Fibroblast of mammary gland (primary cell): ENCODE results near the gene ZNF485.
"Not testable (repeated sequence)": the region's sequence is repeated elsewhere in the genome, so short reads cannot be mapped to it uniquely, and the experiment has no call there.

Experiments used
- DNase-seq: peaks from one replicate; pipeline ENCODE4 v3.0.0-alpha.2; 2010; ENCODE audit warnings: low read depth
- H3K4me3 ChIP-seq: 2 replicates; pipeline ENCODE4 v1.5.1; 2011; ENCODE audit warnings: low read depth, mild to moderate bottlenecking, low read length, moderate library complexity; ENCODE audit not compliant: control insufficient read depth
- TF ChIP-seq, protein P1 (sequence below): conservative IDR thresholded peaks from 2 replicates; pipeline ENCODE4 v1.5.1; 2011; ENCODE audit warnings: low read depth, low read length, inconsistent platforms; ENCODE audit not compliant: control insufficient read depth, insufficient read depth

The ZNF485 gene

DNA sequence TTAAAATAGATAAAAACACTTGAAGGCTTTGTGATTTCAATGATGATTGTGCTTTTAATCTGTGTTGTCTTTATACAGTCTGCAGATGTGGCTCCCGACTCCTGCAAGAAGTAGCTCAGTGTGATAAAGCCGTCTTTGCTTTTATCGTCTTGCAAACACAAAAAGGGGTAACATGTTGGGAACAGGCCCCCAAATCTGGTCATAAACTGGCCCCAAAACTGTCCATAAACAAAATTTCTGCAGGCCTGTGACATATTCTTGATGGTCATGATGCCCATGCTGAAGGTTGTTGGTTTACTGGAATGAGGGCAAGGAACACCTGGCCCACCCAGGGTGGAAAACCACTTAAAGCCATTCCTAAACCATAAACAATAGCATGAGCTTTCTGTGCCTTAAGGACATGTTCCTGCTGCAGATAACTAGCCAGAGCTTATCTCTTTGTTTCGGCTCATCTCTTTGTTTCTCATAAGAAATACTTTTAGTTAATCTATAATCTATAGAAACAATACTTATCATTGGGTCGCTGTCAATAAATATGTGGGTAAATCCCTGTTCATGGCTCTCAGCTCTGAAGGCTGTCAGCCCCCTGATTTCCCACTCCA lies 14.8 kb upstream of the ZNF485 start:
- no peak for DNase-seq
- TF ChIP-seq, protein P1, sequence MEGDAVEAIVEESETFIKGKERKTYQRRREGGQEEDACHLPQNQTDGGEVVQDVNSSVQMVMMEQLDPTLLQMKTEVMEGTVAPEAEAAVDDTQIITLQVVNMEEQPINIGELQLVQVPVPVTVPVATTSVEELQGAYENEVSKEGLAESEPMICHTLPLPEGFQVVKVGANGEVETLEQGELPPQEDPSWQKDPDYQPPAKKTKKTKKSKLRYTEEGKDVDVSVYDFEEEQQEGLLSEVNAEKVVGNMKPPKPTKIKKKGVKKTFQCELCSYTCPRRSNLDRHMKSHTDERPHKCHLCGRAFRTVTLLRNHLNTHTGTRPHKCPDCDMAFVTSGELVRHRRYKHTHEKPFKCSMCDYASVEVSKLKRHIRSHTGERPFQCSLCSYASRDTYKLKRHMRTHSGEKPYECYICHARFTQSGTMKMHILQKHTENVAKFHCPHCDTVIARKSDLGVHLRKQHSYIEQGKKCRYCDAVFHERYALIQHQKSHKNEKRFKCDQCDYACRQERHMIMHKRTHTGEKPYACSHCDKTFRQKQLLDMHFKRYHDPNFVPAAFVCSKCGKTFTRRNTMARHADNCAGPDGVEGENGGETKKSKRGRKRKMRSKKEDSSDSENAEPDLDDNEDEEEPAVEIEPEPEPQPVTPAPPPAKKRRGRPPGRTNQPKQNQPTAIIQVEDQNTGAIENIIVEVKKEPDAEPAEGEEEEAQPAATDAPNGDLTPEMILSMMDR: no peak
- H3K4me3 ChIP-seq: no peak overlapping the region

DNA sequence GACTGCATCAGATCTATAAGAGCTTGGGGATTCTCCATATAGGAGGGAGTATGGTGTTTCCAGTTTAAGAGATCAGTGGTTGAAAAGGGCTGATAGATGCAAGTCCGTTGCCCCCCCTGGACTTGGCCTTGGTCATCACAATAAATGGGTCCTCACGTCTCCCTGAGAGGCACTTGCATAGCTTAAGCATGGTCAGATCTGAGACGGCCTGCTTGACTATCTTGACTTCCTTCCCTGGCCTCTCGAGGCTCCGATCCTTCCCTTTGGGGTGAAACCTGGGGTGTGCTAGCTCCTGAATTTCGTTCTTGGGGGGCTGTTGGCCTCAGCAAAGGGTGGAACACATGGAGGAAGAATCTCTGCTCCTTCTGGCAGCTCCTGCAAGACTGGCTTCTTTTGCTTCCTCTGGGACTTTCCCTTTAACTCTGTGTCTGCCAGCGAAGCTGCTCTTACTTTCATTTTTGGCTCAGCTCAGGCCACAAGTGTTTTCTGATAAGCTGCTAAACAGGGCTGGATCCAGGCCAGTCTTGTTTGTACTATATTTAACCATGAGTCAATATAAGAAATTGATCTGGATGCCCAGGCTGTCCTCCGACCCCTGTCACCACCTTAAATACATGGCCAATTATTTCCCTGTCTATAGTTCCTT lies 11.2 kb upstream of the ZNF485 start:
- DNase-seq: peak; percentile 38
- no peak overlapping the region for H3K4me3 ChIP-seq
- TF ChIP-seq, protein P1: no peak

DNA sequence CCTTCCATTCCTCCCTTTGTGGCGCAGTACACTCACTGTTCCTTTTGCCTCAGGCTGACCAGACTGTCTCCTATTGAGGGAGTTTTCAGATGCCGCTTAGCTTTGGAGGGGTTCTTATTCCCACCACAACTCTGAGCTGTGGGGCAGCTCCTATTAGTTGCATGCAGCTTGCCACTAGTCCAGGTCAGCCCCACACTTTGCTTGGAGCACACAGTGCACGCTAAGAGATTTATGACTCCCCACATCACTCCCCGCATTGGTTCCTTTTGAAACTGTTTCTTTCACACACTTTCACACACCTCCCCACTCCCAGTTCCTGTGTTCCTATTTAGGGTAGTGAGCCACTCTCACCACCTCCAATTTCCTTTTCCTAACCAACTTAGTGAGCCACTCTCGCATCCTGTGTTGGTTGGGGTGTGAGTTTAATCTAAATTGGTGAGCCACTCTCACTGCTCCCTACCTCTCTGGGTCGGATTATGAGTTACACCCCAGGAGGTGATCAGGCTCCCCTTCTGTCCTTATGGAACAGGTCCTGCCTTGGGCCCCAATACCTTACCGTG lies 10.4 kb upstream of the ZNF485 start:
- no peak for DNase-seq
- TF ChIP-seq, protein P1: no peak
- H3K4me3 ChIP-seq: no peak overlapping the region

DNA sequence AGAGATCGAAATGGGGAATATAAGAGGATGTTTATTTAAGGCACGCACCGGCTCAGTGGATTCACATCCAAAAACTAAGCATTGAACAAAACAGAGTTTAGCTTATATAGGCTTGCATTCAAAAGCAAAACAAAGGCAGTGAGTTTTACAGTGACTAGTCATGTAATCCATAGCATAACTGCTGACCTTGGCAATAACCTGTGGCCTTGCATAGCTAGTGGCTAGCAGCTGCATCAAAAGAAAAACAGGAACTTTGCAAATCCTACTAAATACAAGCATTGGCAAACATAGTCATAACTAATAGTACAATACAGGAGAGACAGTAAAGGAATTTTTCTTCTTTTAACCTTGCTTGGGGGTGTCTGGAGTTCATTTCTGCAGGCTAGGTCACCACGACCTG lies 9.7 kb upstream of the ZNF485 start:
- DNase-seq: no peak
- H3K4me3 ChIP-seq: no peak overlapping the region
- TF ChIP-seq, protein P1: no peak

DNA sequence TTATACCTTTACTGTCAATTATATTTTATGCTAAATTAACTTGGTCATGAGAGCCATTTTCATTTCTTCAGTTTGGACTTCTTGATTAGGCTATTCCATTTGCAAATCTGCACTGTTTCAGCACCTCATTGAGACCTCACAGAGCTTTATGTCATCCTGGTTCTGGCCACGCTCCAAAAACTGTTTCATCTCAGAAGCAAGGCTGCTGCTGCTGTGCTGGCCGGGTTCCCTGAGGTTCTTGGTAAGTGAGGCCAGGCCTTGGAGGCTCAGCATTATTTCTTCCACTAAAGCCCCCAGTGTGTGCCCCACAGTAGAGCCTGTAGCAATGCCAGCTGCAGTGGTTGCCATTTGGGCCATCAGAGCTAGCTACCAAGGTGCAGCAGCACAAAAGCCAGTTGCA lies 7.8 kb upstream of the ZNF485 start:
- H3K4me3 ChIP-seq: no peak overlapping the region
- TF ChIP-seq, protein P1: no peak
- DNase-seq: peak; percentile 59

DNA sequence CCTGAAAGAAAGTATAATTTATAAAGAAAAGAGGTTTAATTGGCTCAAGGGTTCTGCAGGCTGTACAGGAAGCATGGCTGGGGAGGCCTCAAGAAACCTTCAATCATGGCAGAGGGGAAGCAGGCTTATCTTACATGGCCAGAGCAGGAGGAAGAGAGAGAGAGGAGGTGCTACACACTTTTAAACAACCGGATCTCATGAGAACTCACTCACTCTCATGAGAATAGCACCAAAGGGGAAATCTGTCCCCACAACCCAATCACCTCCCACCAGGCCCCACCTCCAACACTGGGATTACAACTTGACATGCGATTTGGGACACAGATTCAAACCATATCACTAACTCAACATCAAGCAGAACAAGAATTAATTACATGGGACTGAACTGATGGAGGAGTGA lies 6.9 kb upstream of the ZNF485 start:
- DNase-seq: no peak
- TF ChIP-seq, protein P1: no peak
- no peak overlapping the region for H3K4me3 ChIP-seq

DNA sequence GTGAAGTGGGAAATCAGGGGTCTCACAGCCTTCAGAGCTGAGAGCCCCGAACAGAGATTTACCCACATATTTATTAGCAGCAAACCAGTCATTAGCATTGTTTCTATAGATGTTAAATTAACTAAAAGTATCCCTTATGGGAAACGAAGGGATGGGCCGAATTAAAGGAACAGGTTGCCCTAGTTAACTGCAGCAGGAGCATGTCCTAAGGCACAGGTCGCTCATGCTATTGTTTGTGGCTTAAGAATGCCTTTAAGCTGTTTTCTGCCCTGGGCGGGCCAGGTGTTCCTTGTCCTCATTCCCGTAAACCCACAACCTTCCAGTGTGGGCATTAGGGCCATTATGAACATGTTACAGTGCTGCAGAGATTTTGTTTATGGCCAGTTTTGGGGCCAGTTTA lies 4.7 kb upstream of the ZNF485 start:
- H3K4me3 ChIP-seq, DNase-seq: not testable (repeated sequence)
